ENCODE data around the gene HFE.

- no peak for TF ChIP-seq EZH2phosphoT487 (IDR thresholded peaks at IDR 0.05; ENCODE audit: insufficient read depth, low read depth)
- TF ChIP-seq EZH2 (IDR thresholded peaks at IDR 0.05; ENCODE audit: insufficient read depth, poor library complexity, severe bottlenecking), result no peak
Observed at GRCh38 chr6:26059941-26060340, 27.3 kb upstream of the HFE start.
